A549 treated with GW870086 at 1 μM for 4 hours (cell line): ENCODE measurements around the gene PTH2R. TPM values are rescaled to one million over a fixed set of nuclear protein-coding genes. Genes with fewer than 3 reads are reported as not detected.

ENCODE experiments used
- total RNA-seq: library from RNA; stranded (reverse); fragments of 200-300 nt; extraction: Qiagen RNA extraction; gene quantifications from 5 replicates; pipeline ENCODE4 v1.2.3, GENCODE V29; 2022; ENCODE audit warnings: low read depth

PTH2R gene, protein sequence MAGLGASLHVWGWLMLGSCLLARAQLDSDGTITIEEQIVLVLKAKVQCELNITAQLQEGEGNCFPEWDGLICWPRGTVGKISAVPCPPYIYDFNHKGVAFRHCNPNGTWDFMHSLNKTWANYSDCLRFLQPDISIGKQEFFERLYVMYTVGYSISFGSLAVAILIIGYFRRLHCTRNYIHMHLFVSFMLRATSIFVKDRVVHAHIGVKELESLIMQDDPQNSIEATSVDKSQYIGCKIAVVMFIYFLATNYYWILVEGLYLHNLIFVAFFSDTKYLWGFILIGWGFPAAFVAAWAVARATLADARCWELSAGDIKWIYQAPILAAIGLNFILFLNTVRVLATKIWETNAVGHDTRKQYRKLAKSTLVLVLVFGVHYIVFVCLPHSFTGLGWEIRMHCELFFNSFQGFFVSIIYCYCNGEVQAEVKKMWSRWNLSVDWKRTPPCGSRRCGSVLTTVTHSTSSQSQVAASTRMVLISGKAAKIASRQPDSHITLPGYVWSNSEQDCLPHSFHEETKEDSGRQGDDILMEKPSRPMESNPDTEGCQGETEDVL
- total RNA-seq = not detected in 5 replicates

GRCh38 chr2:208406474-208407451, at the start of gene PTH2R:
Gene PTH2R (plus strand): TSS chr2:208406792. CDS start chr2:208407044, 252 bp downstream.

Other genes with a start within 250 kb of the PTH2R start
- not detected in 5 replicates for gene CRYGA, start 243.2 kb upstream of the PTH2R start, total RNA-seq
- not detected in 5 replicates for gene C2orf80, start 216.8 kb upstream of the PTH2R start, total RNA-seq
- 77.0 to 94.7 TPM (median 92.1 TPM) in 5 replicates for gene IDH1, start 151.7 kb upstream of the PTH2R start, total RNA-seq
- gene PIKFYVE, start 140.5 kb upstream of the PTH2R start, total RNA-seq = 3.6 to 8.5 TPM (median 6.5 TPM) in 5 replicates